HCT116 (cell line): ENCODE measurements around the gene FGD3. TPM values are rescaled to one million over a fixed set of nuclear protein-coding genes. Genes with fewer than 3 reads are reported as not detected.

Experiments
- ATAC-seq: fragments of 200-7000 bp; cut with Tn5 transposase; 2 replicates; pipeline ENCODE4 v1.9.1; 2020; ENCODE audit warnings: mild to moderate bottlenecking, moderate library complexity
- BruUV-seq: library from RNA; stranded (reverse); fragments of 400-500 nt; replicated peaks from 2 replicates; lab custom pipeline; 2021; lab: Mats Ljungman, UMichigan
- CTCF ChIA-PET: fragments of 300-600 bp; sonication (Branson Sonifier 250); formaldehyde crosslinking; loops from one replicate; lab custom pipeline; 2021; ENCODE audit warnings: antibody characterized with exemption; lab: Charles Lee
- POLR2A ChIA-PET: fragments of 300-600, 350-600 bp; sonication (Branson Sonifier 250); formaldehyde crosslinking; loops from one replicate; lab custom pipeline; 2021; ENCODE audit warnings: antibody characterized with exemption; lab: Charles Lee
- RAD21 ChIA-PET, 2 experiments: fragments of 300-600 bp; sonication (Branson Sonifier 250); formaldehyde crosslinking; loops; one replicate each; lab custom pipeline; 2023; ENCODE audit warnings: low total read pairs in 2 of 2; ENCODE audit not compliant: uncharacterized antibody in 2 of 2, unreplicated experiment in 2 of 2, low non-redundant PET in 1 of 2; lab: Charles Lee
- DNase-seq: peaks from one replicate; pipeline ENCODE4 v3.0.0-alpha.2; 2010; ENCODE audit warnings: low read depth, low spot score
- H2AFZ ChIP-seq: fragments of 200-600 bp; shearing (Covaris generic), sonication (generic); 2 replicates; pipeline ENCODE4 v1.6.1; 2017; ENCODE audit warnings: low read depth, mixed run types, mixed read lengths, antibody characterized with exemption, low read length; ENCODE audit not compliant: poor library complexity, severe bottlenecking
- H3K27ac ChIP-seq: 2 replicates; pipeline ENCODE4 v1.5.1; 2012; ENCODE audit warnings: low read depth, low read length
- H3K27me3 ChIP-seq: fragments of 200-600 bp; sonication (generic); 2 replicates; pipeline ENCODE4 v1.6.1; 2016; ENCODE audit warnings: mixed run types, low read length, mixed read lengths; ENCODE audit not compliant: insufficient read depth
- H3K36me3 ChIP-seq, 2 experiments: fragments of 200-500 bp in 1 of 2; fragments of 200-600 bp in 1 of 2; sonication (Bioruptor generic) in 1 of 2; sonication (generic) in 1 of 2; 2 replicates each; pipeline versions ENCODE4 v1.5.1 to v1.6.1; 2014 to 2016; ENCODE audit warnings: low read length in 2 of 2, inconsistent platforms in 1 of 2, mixed read lengths in 1 of 2, mixed run types in 1 of 2; ENCODE audit not compliant: insufficient read depth in 2 of 2, control insufficient read depth in 1 of 2
- H3K4me1 ChIP-seq, 2 experiments: fragments of 200-600 bp in 1 of 2; sonication (generic) in 1 of 2; 2 replicates each; pipeline versions ENCODE4 v1.5.1 to v1.6.1; 2012 to 2017; ENCODE audit warnings: low read length in 2 of 2, inconsistent platforms in 1 of 2, mild to moderate bottlenecking in 1 of 2, mixed read lengths in 1 of 2, mixed run types in 1 of 2, moderate library complexity in 1 of 2; ENCODE audit not compliant: insufficient read depth in 2 of 2, control insufficient read depth in 1 of 2
- H3K4me2 ChIP-seq: fragments of 200-600 bp; sonication (generic); 2 replicates; pipeline ENCODE4 v1.6.1; 2017; ENCODE audit warnings: mixed run types, low read length, mixed read lengths
- H3K4me3 ChIP-seq, 2 experiments: fragments of 200-600 bp in 1 of 2; sonication (generic) in 1 of 2; replicated peaks in 1 of 2; 2 replicates each; pipeline ENCODE4 v1.5.1; 2011 to 2016; ENCODE audit warnings: low read length in 2 of 2, control low read depth in 1 of 2, low read depth in 1 of 2, mild to moderate bottlenecking in 1 of 2, mixed read lengths in 1 of 2, mixed run types in 1 of 2
- H3K79me2 ChIP-seq: fragments of 200-600 bp; sonication (generic); 2 replicates; pipeline ENCODE4 v1.6.1; 2017; ENCODE audit warnings: mild to moderate bottlenecking, mixed run types, low read length, moderate library complexity, mixed read lengths; ENCODE audit not compliant: insufficient read depth
- H3K9ac ChIP-seq: fragments of 200-600 bp; sonication (generic); 2 replicates; pipeline ENCODE4 v1.6.1; 2016; ENCODE audit warnings: low read length, mixed read lengths
- H3K9me2 ChIP-seq: fragments of 200-600 bp; sonication (generic), shearing (Covaris generic); 2 replicates; pipeline ENCODE4 v1.6.1; 2017; ENCODE audit warnings: mixed run types, mild to moderate bottlenecking, moderate library complexity; ENCODE audit not compliant: insufficient read depth
- H3K9me3 ChIP-seq, 2 experiments: fragments of 200-500 bp in 1 of 2; fragments of 200-600 bp in 1 of 2; sonication (Bioruptor generic) in 1 of 2; sonication (generic) in 1 of 2; 2 replicates each; pipeline ENCODE4 v1.6.1; 2014 to 2017; ENCODE audit warnings: low read length in 2 of 2, mixed read lengths in 2 of 2, inconsistent platforms in 1 of 2, low read depth in 1 of 2, mild to moderate bottlenecking in 1 of 2, mixed run types in 1 of 2, moderate library complexity in 1 of 2; ENCODE audit not compliant: control insufficient read depth in 1 of 2, insufficient read depth in 1 of 2
- H4K20me1 ChIP-seq: fragments of 200-600 bp; sonication (generic), shearing (Covaris generic); 2 replicates; pipeline ENCODE4 v1.6.1; 2017; ENCODE audit warnings: mixed run types, mild to moderate bottlenecking, moderate library complexity; ENCODE audit not compliant: insufficient read depth
- CBX3 ChIP-seq: IDR thresholded peaks from 2 replicates; pipeline ENCODE4 v1.6.1; 2012; ENCODE audit warnings: low read depth
- EGR1 ChIP-seq: IDR thresholded peaks from 2 replicates; pipeline ENCODE4 v1.6.1; 2012; ENCODE audit warnings: low read depth
- EZH2 ChIP-seq: fragments of 200-600 bp; sonication (generic); IDR thresholded peaks from 2 replicates; pipeline ENCODE4 v1.6.1; 2017; ENCODE audit warnings: antibody characterized with exemption, mixed run types
- EZH2phosphoT487 ChIP-seq: fragments of 200-600 bp; IDR thresholded peaks from 2 replicates; pipeline ENCODE4 v1.6.1; 2018; ENCODE audit warnings: antibody characterized with exemption, borderline replicate concordance
- JUND ChIP-seq: IDR thresholded peaks from 2 replicates; pipeline ENCODE4 v1.6.1; 2012
- SIN3A ChIP-seq: IDR thresholded peaks from 2 replicates; pipeline ENCODE4 v1.6.1; 2012; ENCODE audit warnings: low read depth
- SRF ChIP-seq: IDR thresholded peaks from 2 replicates; pipeline ENCODE4 v1.6.1; 2012; ENCODE audit warnings: low read depth
- TCF7L2 ChIP-seq: IDR thresholded peaks from 2 replicates; pipeline ENCODE4 v1.7.0; 2011; ENCODE audit warnings: borderline replicate concordance, inconsistent platforms; ENCODE audit not compliant: insufficient read depth, insufficient read length; ENCODE audit errors: extremely low read depth
- YY1 ChIP-seq: IDR thresholded peaks from 2 replicates; pipeline ENCODE4 v1.6.1; 2011; ENCODE audit warnings: low read length, low read depth, moderate library complexity, mild to moderate bottlenecking; ENCODE audit not compliant: insufficient replicate concordance; ENCODE audit errors: extremely low read depth
- intact Hi-C: fragments of 100-400 bp; cut with micrococcal nuclease; formaldehyde crosslinking; loops from 2 replicates; pipeline ENCODE4 v1.10.0; 2022
- total RNA-seq: library from RNA; stranded (reverse); gene quantifications from one replicate; pipeline ENCODE4 v1.2.1, GENCODE V29; 2021; ENCODE audit not compliant: unreplicated experiment
- TF ChIP-seq, protein P1 (sequence below): IDR thresholded peaks from 2 replicates; pipeline ENCODE4 v1.6.1; 2012
- TF ChIP-seq, protein P2 (sequence below): IDR thresholded peaks from 2 replicates; pipeline ENCODE4 v1.6.1; 2011; ENCODE audit warnings: mild to moderate bottlenecking, low read length, moderate library complexity; ENCODE audit not compliant: insufficient replicate concordance; ENCODE audit errors: extremely low read depth

Gene FGD3
- total RNA-seq, 1 experiment from 2014 or later: 3.3 TPM

DNA sequence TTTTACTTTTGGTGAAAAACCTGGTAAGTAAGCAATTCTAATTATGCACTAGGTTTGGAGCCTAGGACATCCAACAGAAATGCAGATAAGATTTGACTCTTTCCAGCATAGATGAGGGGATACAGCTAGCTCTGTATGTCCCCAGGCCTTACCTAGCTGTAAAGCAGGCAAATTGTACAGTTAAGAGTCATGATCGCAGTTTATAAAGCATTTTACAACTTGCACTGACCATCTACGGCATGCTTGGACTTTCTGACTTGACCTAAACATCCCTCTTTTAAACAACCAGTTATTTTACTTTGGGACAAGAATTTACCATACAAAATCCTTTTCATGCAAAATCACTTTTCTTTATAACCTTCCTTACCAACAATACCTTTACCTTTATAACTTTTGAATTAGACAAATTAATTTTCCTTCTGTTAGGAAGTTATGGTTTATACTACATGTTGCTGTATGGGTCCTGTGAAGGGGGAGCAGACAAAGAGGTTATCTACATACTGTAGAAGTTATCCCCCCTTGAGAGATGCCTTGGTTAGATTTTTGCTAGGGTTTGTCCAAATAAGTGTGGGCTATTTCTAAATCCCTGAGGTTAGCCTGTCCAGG is 36.8 kb downstream of the FGD3 start:
- H3K9me3 ChIP-seq: peaks cover 16 to 22% of the 10 kb centered on the region in 2 experiments; a peak in 3 of 4 replicates
- ATAC-seq (no peak), DNase-seq (peak; percentile 48)
- no peak overlapping the region for H3K9ac ChIP-seq
- BruUV-seq: no TSS peak
- no peak overlapping the region for H3K4me3 ChIP-seq
- TF ChIP-seq SIN3A (no peak), EZH2phosphoT487 (no peak), YY1 (no peak), CBX3 (peak; percentile 94)
- TF ChIP-seq, protein P1, sequence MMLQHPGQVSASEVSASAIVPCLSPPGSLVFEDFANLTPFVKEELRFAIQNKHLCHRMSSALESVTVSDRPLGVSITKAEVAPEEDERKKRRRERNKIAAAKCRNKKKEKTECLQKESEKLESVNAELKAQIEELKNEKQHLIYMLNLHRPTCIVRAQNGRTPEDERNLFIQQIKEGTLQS: no peak
- TF ChIP-seq, protein P2, sequence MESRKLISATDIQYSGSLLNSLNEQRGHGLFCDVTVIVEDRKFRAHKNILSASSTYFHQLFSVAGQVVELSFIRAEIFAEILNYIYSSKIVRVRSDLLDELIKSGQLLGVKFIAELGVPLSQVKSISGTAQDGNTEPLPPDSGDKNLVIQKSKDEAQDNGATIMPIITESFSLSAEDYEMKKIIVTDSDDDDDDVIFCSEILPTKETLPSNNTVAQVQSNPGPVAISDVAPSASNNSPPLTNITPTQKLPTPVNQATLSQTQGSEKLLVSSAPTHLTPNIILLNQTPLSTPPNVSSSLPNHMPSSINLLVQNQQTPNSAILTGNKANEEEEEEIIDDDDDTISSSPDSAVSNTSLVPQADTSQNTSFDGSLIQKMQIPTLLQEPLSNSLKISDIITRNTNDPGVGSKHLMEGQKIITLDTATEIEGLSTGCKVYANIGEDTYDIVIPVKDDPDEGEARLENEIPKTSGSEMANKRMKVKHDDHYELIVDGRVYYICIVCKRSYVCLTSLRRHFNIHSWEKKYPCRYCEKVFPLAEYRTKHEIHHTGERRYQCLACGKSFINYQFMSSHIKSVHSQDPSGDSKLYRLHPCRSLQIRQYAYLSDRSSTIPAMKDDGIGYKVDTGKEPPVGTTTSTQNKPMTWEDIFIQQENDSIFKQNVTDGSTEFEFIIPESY: no peak
- H3K27ac ChIP-seq: no peak overlapping the region
- H3K4me1 ChIP-seq: peaks cover 6 to 24% of the 10 kb centered on the region in 2 experiments
- no peak overlapping the region for H3K4me2 ChIP-seq
- no peak overlapping the region for H2AFZ ChIP-seq
- H3K79me2 ChIP-seq: no peaks in the 10 kb centered on the region
- H3K36me3 ChIP-seq: no peaks in the 10 kb centered on the region
- H4K20me1 ChIP-seq: no peaks in the 10 kb centered on the region
- ChIA-PET RAD21 (no interaction called here), CTCF (no interaction called here), POLR2A (no interaction called here)
- intact Hi-C loops: no loop called here
- H3K27me3 ChIP-seq: no peaks in the 10 kb centered on the region
- no peaks in the 10 kb centered on the region for H3K9me2 ChIP-seq

DNA sequence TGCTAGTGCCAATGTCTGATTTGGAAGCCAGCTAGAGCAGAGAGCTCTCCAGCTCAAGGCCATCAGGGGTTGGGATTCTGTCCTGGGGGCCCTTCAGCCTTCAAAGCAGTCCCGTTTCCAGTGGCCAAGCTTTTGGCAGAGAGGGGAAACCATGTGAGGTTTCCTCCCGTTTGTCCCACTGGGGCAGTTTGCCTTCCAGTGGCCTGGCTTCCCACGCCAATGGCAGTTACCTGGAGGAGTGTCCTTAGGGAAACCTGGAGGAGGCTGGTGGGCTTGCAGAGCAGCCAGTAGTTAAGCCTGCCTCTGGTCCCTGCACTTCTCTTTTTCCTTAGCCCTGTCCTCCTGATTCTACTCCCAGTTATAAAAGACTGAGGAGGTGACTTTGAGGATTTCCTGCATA is 37.7 kb downstream of the FGD3 start:
- ATAC-seq (no peak), DNase-seq (no peak)
- Histone ChIP-seq H3K79me2 (no peaks in the 10 kb centered on the region), H3K4me1 (peaks cover 4 to 17% of the 10 kb centered on the region in 2 experiments), H3K27ac (no peak overlapping the region), H3K4me3 (no peak overlapping the region), H2AFZ (no peak overlapping the region), H3K27me3 (no peaks in the 10 kb centered on the region), H3K9ac (no peak overlapping the region), H4K20me1 (no peaks in the 10 kb centered on the region), H3K9me3 (peaks cover 16 to 22% of the 10 kb centered on the region in 2 experiments; a peak in 3 of 4 replicates), H3K36me3 (no peaks in the 10 kb centered on the region), H3K4me2 (no peak overlapping the region), H3K9me2 (no peaks in the 10 kb centered on the region)
- no TSS peak for BruUV-seq
- RAD21 ChIA-PET: no interaction called here
- TF ChIP-seq EGR1: no peak
- TF ChIP-seq EZH2: no peak
- TF ChIP-seq CBX3: no peak
- TF ChIP-seq TCF7L2: no peak
- no peak for TF ChIP-seq YY1
- TF ChIP-seq EZH2phosphoT487: no peak
- no peak for TF ChIP-seq SIN3A
- no peak for TF ChIP-seq SRF
- TF ChIP-seq JUND: no peak
- TF ChIP-seq, protein P2: no peak
- POLR2A ChIA-PET: no interaction called here
- CTCF ChIA-PET: no interaction called here
- intact Hi-C loops: no loop called here
